Occipital lobe (tissue), 2 donors: ENCODE data around the gene DTNB. TPM values are rescaled to one million over a fixed set of nuclear protein-coding genes. Genes with fewer than 3 reads are reported as not detected.
"Not testable (repeated sequence)": the region's sequence is repeated elsewhere in the genome, so short reads cannot be mapped to it uniquely, and the experiment has no call there.

Source experiments
- DNase-seq: peaks from one replicate; lab custom pipeline; 2025; lab: John Stamatoyannopoulos, UW
- total RNA-seq: library from RNA; depleted of rRNA; stranded (reverse); fragments of >200 nt; gene quantifications from one replicate; pipeline ENCODE4 v1.2.3, GENCODE V29; 2014

DTNB gene
- total RNA-seq, 1 donor from 2014 or later = 21.7 TPM

DNA sequence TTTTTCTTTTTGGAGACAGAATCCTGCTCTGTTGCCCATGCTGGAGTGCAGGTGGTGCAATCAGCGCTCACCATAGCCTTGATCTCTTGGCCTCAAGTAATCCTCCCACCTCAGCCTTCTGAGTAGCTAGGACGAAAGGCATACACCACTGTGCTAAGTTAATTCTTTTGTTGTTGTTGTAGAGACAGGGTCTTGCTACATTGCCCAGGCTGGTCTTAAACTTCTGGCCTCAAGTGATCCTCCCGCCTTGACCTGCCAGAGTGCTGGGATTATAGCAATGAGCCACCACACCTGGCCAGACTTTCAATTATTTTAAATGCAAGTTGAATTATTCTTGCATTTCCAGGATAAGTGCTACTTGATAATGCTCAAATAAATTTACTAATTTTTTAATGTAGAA, 126.5 kb downstream of the DTNB start:
- DNase-seq = no peak

DNA sequence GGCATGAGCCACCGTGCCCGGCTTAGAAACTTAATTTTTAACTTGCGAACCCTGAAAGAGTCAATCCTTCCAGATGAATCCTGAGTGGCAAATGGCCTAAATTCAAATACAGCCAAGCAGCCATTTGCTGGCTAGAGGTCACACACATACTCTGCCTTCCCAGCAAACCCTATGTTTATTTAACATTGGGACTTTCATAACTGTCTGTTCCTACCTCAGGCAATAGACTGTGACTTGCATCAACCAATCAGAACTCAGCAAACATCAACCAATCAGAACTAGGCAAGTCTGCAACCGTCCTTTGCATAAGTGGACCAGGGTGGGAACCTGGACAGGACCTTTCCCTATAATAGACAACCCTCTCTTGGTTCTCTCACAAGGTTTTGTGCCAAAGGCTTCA, 127.5 kb downstream of the DTNB start:
- no peak for DNase-seq

DNA sequence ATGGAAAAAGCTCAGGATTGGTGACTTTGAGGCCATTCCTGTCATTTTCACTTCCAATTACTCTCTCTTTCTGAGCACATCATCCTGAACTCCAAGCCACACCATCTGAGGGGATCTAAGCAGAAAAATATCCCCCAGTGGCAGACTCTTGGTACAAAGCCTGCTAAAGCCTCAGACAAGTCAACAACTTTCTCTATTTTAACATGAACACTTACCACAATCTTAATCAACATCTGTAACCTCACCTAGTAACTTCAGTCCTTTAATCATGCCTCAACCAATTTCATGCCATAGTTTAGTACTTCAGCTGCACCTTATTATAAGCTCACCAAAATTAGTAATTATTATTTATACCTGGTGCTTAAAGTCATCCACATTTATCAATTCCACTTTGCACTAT, 128.9 kb downstream of the DTNB start:
- DNase-seq = no peak

DNA sequence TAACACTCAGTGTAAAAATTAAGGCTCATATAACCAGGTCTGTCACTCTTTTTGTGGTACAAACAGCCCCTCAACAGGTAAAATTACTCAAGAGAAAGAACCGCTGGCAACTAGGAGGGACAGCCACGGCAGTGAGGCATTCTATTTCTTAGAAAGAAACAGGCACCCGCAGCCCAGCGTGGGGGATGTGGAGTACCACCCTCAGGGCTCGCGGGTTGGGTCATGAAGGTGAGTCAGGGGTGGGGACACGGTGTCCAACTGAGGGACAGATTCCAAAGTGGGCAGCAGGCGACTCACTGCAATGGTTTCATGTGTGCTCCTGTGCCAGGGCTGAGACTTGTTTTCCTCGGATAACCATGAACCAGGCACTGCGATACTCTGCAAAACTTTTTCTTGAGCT, 129.4 kb downstream of the DTNB start:
- no peak for DNase-seq

DNA sequence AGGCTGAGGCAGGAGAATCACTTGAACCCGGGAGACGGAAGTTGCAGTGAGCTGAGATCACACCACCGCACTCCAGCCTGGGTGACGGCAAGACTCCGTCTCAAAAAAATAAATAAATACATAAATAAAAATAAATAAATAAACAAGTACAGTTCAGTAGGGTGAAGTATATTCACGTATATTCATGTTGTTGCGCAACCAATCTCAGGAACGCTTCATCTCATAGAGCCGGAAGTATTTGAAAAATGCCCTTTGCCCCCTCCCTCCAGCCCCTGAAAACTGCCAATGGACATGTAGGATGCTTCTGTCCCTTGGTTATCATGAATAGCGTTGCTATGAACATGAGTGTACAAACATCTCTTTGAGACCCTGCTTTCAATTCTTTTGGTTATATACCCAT, 132.0 kb downstream of the DTNB start:
- DNase-seq = no peak

DNA sequence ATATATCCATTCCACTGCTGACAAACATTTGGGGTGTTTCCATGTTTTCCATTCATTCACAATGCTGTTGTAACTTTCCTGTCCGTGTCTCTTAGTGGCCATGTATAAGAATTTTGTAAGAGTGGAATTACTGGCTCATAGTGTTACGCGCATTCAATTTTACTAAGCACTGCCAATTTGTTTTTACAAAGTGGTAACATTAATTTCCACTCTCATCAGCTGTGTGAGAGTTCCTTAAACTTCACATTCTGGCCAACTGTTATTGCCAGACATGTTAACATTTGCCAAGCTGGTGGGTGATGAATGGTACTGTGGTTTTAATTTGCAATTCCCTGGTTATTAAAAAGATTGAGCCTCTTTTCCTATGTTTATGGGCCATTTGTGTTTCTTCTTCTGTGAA, 134.2 kb downstream of the DTNB start:
- no peak for DNase-seq

DNA sequence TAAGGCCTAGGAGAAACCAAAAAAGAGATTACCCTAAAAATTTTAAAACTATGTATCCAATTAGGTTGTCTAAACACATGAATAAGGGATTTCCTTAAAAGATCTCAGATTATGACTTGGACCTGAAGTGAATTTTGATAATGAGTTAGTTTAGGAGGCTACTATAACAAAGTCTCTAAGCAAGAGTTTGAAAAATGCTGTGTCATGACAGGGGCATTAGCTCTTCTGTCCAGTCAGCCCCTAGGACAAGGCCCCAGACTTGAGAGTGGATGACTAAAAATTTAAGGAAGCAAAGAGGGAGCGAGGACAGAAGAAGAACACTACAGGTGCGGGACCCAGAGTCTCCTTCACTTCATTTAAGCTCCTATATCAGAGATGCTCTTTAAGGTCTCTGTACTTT, 135.9 kb downstream of the DTNB start:
- no peak for DNase-seq

DNA sequence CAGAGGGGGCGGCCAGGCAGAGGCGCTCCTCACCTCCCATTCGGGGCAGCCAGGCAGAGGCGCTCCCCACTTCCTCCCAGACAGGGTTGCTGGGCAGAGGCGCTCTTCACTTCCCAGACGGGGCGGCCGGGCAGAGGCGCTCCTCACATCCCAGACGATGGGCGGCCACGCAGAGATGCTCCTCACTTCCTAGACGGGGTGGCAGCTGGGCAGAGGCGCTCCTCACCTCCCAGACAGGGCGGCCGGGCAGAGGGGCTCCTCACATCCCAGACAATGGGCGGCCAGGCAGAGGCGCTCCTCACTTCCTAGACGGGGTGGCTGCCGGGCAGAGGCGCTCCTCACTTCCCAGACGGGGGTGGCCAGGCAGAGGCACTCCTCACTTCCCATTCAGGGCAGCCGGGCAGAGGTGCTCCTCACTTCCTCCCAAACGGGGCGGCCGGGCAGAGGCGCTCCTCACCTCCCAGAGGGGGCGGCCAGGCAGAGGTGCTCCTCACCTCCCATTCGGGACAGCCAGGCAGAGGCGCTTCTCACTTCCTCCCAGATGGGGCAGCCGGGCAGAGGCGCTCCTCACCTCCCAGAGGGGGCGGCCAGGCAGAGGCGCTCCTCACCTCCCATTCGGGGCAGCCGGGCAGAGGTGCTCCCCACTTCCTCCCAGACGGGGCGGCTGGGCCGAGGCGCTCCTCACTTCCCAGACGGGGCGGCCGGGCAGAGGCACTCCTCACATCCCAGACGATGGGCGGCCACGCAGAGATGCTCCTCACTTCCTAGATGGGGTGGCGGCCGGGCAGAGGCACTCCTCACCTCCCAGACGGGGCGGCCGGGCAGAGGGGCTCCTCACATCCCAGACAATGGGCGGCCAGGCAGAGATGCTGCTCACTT, 137.7 kb downstream of the DTNB start:
- not testable (repeated sequence) for DNase-seq

DNA sequence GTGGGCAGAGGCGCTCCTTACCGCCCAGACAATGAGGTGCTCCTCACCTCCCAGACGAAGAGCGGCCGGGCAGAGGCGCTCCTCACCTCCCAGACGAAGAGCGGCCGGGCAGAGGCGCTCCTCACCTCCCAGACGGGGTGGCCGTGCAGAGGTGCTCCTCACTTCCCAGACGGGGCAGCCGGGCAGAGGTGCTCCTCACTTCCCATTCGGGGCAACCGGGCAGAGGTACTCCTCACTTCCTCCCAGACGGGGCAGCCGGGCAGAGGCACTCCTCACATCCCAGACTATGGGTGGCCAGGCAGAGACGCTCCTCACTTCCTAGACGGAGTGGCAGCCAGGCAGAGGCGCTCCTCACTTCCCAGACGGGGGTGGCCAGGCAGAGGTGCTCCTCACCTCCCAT, 138.4 kb downstream of the DTNB start:
- DNase-seq = not testable (repeated sequence)

DNA sequence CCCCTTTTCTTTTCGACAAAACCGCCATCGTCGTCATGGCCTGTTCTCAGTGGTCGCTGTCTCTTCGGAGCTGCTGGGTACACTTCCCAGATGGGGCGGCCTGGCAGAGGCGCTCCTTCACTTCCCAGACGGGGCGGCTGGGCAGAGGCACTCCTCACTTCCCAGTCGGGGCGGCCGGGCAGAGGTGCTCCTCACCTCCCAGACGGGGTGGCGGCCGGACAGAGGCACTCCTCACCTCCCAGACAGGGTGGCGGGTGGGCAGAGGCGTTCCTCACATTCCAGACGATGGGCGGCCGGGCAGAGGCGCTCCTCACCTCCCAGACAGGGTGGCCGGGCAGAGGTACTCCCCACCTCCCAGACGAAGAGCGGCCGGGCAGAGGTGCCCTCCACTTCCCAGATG, 138.9 kb downstream of the DTNB start:
- DNase-seq = no peak

DNA sequence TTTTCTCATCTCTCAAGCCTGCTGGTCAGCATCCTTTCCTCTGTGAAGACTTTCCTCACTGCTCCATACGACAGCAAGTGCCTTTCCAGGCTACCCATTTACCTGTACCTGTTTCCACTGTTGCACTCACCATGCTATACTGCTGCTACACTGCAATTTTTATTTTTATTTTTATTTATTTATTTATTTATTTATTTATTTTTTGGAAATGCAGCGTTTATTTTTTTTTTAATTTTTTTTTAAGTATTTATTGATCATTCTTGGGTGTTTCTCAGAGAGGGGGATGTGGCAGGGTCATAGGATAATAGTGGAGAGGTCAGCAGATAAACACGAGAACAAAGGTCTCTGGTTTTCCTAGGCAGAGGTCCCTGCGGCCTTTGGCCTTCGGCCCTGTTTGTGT, 139.6 kb downstream of the DTNB start:
- not testable (repeated sequence) for DNase-seq

DNA sequence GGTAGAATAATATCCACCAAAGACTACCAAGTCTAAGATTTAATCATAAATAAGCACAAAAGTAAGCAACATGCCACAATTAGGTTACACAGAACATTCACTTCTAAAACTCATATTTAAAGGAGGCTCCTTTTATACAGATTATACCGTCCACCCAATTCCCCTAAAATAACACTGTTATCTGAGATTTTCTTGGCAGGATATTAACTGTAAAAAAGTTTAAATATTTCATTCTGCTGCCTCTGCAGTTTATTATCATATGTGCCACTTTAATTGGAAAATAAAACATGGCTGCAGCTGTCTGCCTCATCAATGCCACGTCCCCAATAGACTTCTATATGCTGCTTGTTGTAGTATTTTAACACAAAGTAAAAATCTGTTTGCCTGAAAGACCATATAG, 140.9 kb downstream of the DTNB start:
- no peak for DNase-seq

DNA sequence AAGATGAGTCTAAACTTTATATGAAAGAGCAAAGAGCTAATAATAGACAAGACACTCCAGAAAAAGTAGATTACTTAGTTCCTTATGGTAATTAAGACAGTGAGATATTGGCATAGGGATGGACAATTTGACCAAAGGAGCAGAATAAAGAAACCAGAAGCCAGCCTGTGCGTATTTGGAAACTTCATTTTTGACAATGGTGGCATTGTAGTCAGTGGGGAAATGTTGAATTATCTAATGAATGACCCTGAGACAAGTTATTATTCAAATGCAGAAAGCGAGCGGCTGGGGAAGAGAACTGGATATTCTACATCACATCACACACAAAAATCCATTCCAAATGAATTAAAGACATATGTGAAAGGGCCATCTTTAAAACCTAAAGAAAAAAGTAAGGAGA, 144.3 kb downstream of the DTNB start:
- DNase-seq = no peak

DNA sequence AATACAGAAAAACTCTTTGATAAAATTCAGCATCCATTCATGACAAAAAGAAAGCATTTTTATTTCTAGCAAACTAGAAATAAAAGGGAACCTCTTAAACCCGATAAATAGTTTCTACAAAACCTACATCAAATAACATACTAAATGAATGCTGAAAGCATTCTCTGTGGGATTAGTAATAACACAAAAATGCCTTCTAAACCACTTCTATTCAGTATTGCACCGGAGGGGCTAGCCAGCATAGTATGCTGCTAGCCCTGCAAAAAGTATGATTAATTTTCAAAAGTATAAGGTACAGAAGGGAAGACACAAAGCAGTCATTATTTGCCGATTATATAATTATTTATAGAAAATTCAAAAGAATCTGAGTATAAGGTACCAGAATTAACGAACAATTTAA, 145.2 kb downstream of the DTNB start:
- no peak for DNase-seq

DNA sequence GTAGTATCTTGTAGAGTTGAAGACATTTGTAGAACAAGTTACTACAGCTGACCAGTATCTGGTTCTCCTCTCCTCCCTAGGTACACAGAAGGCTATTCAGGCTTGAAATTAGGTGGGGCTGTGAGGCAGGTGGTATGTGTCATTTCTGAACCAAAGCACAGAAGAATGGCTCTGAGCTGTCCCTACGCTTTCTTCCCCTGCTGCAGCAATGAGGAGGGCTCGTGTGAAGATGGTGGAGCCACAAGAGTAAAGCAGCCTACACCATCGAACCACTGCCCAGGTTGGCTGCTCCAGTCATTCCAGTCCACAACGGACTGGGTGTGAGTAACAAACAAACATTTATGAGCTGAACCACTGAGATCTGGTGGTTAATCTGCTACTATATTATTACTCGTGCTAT, 148.9 kb downstream of the DTNB start:
- no peak for DNase-seq

DNA sequence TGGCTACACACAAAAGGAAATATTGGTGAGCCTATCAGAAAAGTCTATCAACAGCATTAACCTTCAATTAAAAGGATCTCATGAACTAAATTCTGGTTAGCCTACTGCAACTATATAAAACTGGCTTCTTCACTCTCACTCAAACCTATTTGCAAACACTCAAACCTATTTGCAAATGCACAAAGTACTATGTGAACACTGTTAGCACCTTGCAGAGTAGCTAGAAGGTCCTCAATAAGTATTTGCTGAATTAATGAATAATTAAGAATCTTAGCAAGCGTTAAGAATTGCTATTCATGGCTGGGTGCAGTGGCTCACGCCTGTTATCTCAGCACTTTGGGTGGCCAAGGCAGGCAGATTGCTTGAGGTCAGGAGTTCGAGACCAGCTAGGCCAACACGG, 150.3 kb downstream of the DTNB start:
- no peak for DNase-seq

DNA sequence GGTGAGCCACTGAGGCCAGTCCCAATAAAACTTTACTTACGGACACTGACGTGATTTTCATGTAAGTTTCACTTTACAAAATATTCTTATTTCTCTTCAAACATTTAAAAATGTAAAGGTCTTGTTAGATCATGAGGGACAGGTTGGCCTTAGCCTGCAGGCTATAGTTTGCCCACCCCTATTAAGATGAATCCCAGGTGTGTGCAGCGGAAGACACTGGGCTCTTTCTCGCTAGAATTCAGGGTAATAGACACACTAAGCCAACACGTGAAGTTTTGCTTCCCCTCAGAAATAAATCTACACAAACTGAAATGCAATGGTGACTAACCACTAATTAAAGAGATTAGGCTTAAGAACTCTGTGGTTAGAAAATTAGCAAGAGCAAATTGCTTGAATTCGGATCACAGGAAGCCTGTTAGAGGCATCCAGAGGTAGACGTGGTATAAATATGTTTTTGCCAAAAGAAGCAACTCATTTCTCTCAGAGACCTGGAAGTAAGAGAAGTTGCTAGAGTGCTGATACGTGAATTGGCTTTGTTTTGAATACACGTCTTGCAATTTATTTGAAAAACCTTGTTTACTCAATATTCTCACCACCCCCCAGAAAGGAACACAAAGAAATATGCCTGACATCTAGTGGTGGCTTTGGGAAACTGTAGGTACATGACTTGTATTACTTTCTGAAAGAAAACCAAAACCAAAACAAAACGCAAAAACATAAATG, 151.6 kb downstream of the DTNB start:
- DNase-seq = no peak

DNA sequence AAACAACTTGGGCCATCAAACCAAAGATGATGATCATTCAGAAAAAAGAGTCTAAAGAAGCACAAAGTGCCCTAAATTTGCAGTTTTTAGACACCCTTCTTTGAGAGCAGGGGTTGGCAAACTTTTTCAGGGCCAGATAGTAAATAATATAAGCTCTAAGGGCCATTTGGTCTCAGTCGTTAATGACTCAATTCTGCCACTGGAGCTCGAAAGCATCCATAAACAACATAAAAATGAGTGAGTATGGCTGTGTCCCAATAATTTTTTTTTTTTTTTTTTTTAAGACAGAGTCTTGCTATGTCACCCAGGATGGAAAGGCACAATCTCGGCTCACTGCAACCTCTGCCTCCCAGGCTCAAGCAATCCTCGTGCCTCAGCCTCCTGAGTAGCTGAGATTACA, 152.3 kb downstream of the DTNB start:
- no peak for DNase-seq

DNA sequence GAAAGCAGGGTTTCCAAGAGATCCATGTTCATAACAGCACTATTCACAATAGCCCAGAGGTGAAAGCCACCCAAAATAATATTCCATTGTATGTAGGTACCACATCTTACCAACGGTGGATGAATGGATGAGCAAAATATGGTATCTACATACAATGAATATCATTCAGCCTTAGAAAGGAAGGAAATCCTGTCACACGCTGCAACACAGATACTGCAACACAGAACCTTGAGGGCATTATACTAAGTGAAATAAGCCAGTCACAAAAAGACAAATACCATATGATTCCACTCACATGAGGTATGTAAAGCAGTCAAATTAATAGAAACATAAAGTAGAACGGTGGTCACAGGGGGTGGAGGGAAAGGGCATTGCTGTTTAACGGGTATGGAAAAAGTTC, 155.7 kb downstream of the DTNB start:
- DNase-seq = no peak

DNA sequence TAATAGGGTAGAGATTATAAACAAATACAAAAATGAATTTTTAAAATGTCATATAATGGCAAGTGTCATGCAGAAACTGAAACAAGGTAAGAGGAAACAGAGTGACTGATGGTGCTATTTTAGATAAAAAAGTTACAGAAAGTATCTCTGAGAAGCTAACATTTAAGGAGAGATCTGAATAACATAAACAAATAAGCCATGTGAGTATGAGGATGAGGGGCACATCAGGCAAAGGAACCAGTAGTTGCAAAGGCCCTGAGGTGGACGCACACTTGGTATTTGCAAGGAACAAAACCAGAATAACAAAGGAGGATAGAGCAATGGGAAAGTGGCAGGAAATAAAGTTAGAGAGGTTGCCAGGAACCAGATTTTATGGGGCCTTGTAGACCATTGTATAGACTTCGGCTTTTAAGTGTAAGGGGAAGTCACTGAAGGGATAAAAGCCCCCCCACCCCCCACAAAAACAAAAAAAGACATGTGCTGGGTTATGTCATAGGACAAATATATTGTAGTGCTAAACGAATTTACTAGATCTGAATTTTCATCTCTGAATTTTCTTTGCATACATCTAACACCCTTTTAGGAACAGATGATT, 159.2 kb downstream of the DTNB start:
- no peak for DNase-seq

DNA sequence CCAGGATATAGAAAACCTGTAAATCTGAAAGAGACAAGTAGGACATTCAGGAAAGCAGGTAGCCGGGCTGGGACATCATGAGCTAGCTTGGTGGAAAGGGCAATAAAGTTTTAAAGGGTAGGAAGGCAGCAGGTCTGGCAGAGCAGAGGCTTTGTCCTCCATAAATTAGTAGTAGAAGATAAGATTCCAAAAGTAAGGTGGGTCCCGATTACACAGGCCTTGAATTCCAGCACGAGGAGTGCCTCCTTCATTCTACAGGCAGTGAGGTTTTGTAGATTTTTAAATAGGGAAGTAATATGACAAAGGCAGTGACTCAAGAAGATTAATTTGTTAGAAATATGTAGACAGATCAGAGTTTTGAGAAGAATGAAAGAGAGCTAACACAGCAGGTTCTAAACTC, 160.7 kb downstream of the DTNB start:
- no peak for DNase-seq

DNA sequence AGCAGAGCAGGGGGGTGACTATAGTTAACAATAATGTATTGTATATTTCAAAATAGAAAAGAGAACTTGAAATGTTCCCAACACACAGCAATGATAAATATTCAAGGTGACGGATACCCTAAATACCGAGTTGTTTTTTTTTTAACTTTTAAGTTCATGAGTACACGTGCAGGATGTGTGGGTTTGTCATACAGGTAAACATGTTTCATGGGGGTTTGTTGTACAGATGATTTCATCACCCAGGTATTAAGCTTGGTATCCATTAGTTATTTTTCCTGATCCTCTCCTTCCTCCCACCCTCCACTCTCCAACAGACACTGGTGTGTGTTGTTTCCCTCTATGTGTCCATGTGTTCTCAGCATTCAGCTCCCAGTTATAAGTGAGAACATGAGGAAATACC, 167.2 kb downstream of the DTNB start:
- no peak for DNase-seq

DNA sequence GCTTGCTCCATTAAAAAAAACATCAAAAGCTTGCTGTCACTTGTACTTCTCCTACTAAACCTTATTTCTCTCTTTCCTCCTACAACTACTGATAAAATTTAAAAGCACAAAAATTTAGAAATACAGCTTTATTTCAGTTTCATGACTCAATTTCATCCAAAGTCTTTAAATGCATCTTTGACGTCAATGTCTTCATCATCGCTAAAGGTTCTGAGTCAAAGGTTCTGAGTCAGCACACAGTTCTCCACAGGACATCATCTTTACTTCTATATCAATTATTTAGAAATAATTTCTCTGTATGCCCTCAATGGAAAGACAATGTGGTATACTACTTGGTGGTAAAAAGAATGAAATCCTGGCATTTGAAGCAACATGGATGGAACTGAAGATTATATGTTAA, 167.8 kb downstream of the DTNB start:
- DNase-seq = no peak
